ENCODE results near the gene ZSCAN10.

The ZSCAN10 gene

GRCh38 chr16:3144321-3144983, 45.4 kb upstream of the ZSCAN10 start:
- no peak overlapping the region for H3K4me3 ChIP-seq (ENCODE audit: low read length)
- no peak for DNase-seq (ENCODE audit: low read depth)
- no peak for TF ChIP-seq CTCF (IDR thresholded peaks at IDR 0.05; ENCODE audit: insufficient read depth, low read depth, low read length, missing control alignments)

- TF ChIP-seq CTCF (IDR thresholded peaks at IDR 0.05; ENCODE audit: insufficient read depth, low read depth, low read length, missing control alignments): no peak
- no peak overlapping the region for H3K4me3 ChIP-seq (ENCODE audit: low read length)
- no peak for DNase-seq (ENCODE audit: low read depth)
Measured at GRCh38 chr16:3143598-3144320, 44.7 kb upstream of the ZSCAN10 start.

- H3K4me3 ChIP-seq (ENCODE audit: low read length): no peak overlapping the region
- TF ChIP-seq CTCF (IDR thresholded peaks at IDR 0.05; ENCODE audit: insufficient read depth, low read depth, low read length, missing control alignments): no peak
- no peak for DNase-seq (ENCODE audit: low read depth)
Measured at GRCh38 chr16:3143189-3143588, 44.1 kb upstream of the ZSCAN10 start.

- DNase-seq (ENCODE audit: low read depth): no peak
- H3K4me3 ChIP-seq (ENCODE audit: low read length): no peak overlapping the region
- no peak for TF ChIP-seq CTCF (IDR thresholded peaks at IDR 0.05; ENCODE audit: insufficient read depth, low read depth, low read length, missing control alignments)
Measured at GRCh38 chr16:3142770-3143169, 43.7 kb upstream of the ZSCAN10 start.

GRCh38 chr16:3142327-3142726, 43.2 kb upstream of the ZSCAN10 start:
- H3K4me3 ChIP-seq (ENCODE audit: low read length): no peak overlapping the region
- no peak for TF ChIP-seq CTCF (IDR thresholded peaks at IDR 0.05; ENCODE audit: insufficient read depth, low read depth, low read length, missing control alignments)

GRCh38 chr16:3141781-3142311, 42.8 kb upstream of the ZSCAN10 start:
- TF ChIP-seq CTCF (IDR thresholded peaks at IDR 0.05; ENCODE audit: insufficient read depth, low read depth, low read length, missing control alignments): no peak
- no peak for DNase-seq (ENCODE audit: low read depth)
- H3K4me3 ChIP-seq (ENCODE audit: low read length): no peak overlapping the region

More at GRCh38 chr16:3142327-3142726, 43.2 kb upstream of the ZSCAN10 start:
- DNase-seq (ENCODE audit: low read depth): no peak

Measured in epithelial cell of esophagus (primary cell).